Activated CD8-positive, alpha-beta T cell treated with anti-CD3 and anti-CD28 coated beads for 36 hours (primary cell): ENCODE measurements around the gene ARFGAP1. TPM values are rescaled to one million over a fixed set of nuclear protein-coding genes. Genes with fewer than 3 reads are reported as not detected.
A peak's percentile ranks its signal among the peaks of the same experiment; 100 is the strongest.

ENCODE experiments used
- ATAC-seq: fragments of 200-7000 bp; cut with Tn5 transposase; one replicate; pipeline ENCODE4 v1.10.0; 2021; ENCODE audit warnings: mild to moderate bottlenecking, moderate library complexity
- CTCF ChIA-PET: fragments of 350-600 bp; sonication (Branson Sonifier 250); formaldehyde crosslinking; loops from one replicate; lab custom pipeline; 2021; ENCODE audit warnings: antibody characterized with exemption; lab: Charles Lee
- POLR2A ChIA-PET: fragments of 350-600 bp; sonication (Branson Sonifier 250); formaldehyde crosslinking; loops from one replicate; lab custom pipeline; 2021; ENCODE audit warnings: antibody characterized with exemption; lab: Charles Lee
- DNase-seq: peaks from one replicate; pipeline ENCODE4 v3.0.0-alpha.2; 2020
- H3K27ac Mint-ChIP-seq: one replicate; pipeline ENCODE4 v1.8.0; 2021; ENCODE audit warnings: mild to moderate bottlenecking, mixed read lengths
- H3K27me3 Mint-ChIP-seq: one replicate; pipeline ENCODE4 v1.8.0; 2021; ENCODE audit warnings: mixed read lengths
- H3K36me3 Mint-ChIP-seq: one replicate; pipeline ENCODE4 v1.8.0; 2021; ENCODE audit warnings: low read depth, mixed read lengths
- H3K4me1 Mint-ChIP-seq: one replicate; pipeline ENCODE4 v1.8.0; 2021; ENCODE audit warnings: low read depth, mixed read lengths
- H3K4me3 Mint-ChIP-seq: one replicate; pipeline ENCODE4 v1.8.0; 2021; ENCODE audit warnings: mild to moderate bottlenecking, moderate library complexity, mixed read lengths
- H3K9me3 Mint-ChIP-seq: one replicate; pipeline ENCODE4 v1.8.0; 2021; ENCODE audit warnings: mixed read lengths
- CTCF ChIP-seq: fragments of 200-600 bp; IDR thresholded peaks from one replicate; pipeline ENCODE4 v1.8.0; 2022; ENCODE audit warnings: antibody characterized with exemption, mild to moderate bottlenecking
- intact Hi-C: fragments of 100-400 bp; cut with micrococcal nuclease; formaldehyde crosslinking; loops from one replicate; pipeline ENCODE4 v1.10.0; 2022
- total RNA-seq, 2 experiments: library from RNA; stranded (reverse); gene quantifications; one replicate each; pipeline ENCODE4 v1.2.3, GENCODE V29; 2021

The ARFGAP1 gene
- total RNA-seq, 2 experiments from 2014 or later, result 71.3 to 75.0 TPM

GRCh38 chr20:63270606-63271325 is 1.8 kb upstream of the ARFGAP1 start:
- intact Hi-C loops, result no loop called here
- TF ChIP-seq CTCF, result no peak
- no peaks in the 10 kb centered on the region for H3K36me3 Mint-ChIP-seq
- ChIA-PET POLR2A (interaction anchor here (1.5 kb wide), 1 partner anchor 24 kb away, joined by 4 read pairs; no protein-coding TSS in a partner anchor), CTCF (interaction anchor here (1.5 to 4.1 kb wide), 3 partner anchors 37 to 56 kb away, joined by 3 to 23 read pairs (median 9); no protein-coding TSS in a partner anchor)
- H3K4me3 Mint-ChIP-seq, result no peak overlapping the region
- H3K4me1 Mint-ChIP-seq, result peaks cover 21% of the 10 kb centered on the region
- no peaks in the 10 kb centered on the region for H3K9me3 Mint-ChIP-seq
- ATAC-seq (no peak), DNase-seq (no peak)
- H3K27ac Mint-ChIP-seq, result no peak overlapping the region
- peaks cover 1% of the 10 kb centered on the region for H3K27me3 Mint-ChIP-seq

- ChIA-PET POLR2A (interaction anchor here (1.0 to 1.7 kb wide), 4 partner anchors 8 to 335 kb away, joined by 3 to 6 read pairs (median 4); partner anchors contain the start of gene GID8), CTCF (interaction anchor here (1.0 to 4.1 kb wide), 3 partner anchors 8 to 49 kb away, joined by 3 to 23 read pairs (median 3); no protein-coding TSS in a partner anchor)
- H3K4me1 Mint-ChIP-seq, result peaks cover 21% of the 10 kb centered on the region
- H3K4me3 Mint-ChIP-seq, result peak overlapping the region; percentile 79
- intact Hi-C loops, result no loop called here
- TF ChIP-seq CTCF, result no peak
- H3K27me3 Mint-ChIP-seq, result no peaks in the 10 kb centered on the region
- DNase-seq (no peak), ATAC-seq (peak; percentile 7)
- peak overlapping the region; percentile 72 for H3K27ac Mint-ChIP-seq
- H3K9me3 Mint-ChIP-seq, result no peaks in the 10 kb centered on the region
- H3K36me3 Mint-ChIP-seq, result peaks cover 3% of the 10 kb centered on the region
These were observed 506 bp downstream of the ARFGAP1 start for GRCh38 chr20:63273059-63273579.

GRCh38 chr20:63273635-63274380 is 1.2 kb downstream of the ARFGAP1 start:
- POLR2A ChIA-PET, result interaction anchor here (1.0 to 1.7 kb wide), 3 partner anchors 7 to 336 kb away, joined by 4 to 6 read pairs (median 4); partner anchors contain the start of gene GID8
- Mint-ChIP-seq H3K9me3 (no peaks in the 10 kb centered on the region), H3K36me3 (peaks cover 3% of the 10 kb centered on the region), H3K4me3 (peak overlapping the region; percentile 79), H3K4me1 (peaks cover 21% of the 10 kb centered on the region), H3K27ac (peak overlapping the region; percentile 72), H3K27me3 (no peaks in the 10 kb centered on the region)
- ATAC-seq, result no peak
- no peak for TF ChIP-seq CTCF
- intact Hi-C loops, result no loop called here
- no peak for DNase-seq
- CTCF ChIA-PET, result interaction anchor here (1.0 to 4.1 kb wide), 2 partner anchors 8 to 50 kb away, joined by 3 to 23 read pairs; no protein-coding TSS in a partner anchor

GRCh38 chr20:63274381-63275228 is 2.0 kb downstream of the ARFGAP1 start:
- DNase-seq, result no peak
- Mint-ChIP-seq H3K36me3 (peaks cover 5% of the 10 kb centered on the region), H3K4me3 (peak overlapping the region; percentile 14), H3K4me1 (peaks cover 21% of the 10 kb centered on the region), H3K27ac (no peak overlapping the region), H3K27me3 (no peaks in the 10 kb centered on the region), H3K9me3 (no peaks in the 10 kb centered on the region)
- POLR2A ChIA-PET, result interaction anchor here (1.7 kb wide), 1 partner anchor 9 kb away, joined by 6 read pairs; no protein-coding TSS in a partner anchor
- CTCF ChIA-PET, result no interaction called here
- TF ChIP-seq CTCF, result no peak
- no peak for ATAC-seq
- intact Hi-C loops, result no loop called here
